ENCODE data around the gene RASL12. TPM values are rescaled to one million over a fixed set of nuclear protein-coding genes. Genes with fewer than 3 reads are reported as not detected.

The RASL12 gene
- polyA plus RNA-seq, 2 of the 4 experiments (the other 2 are of a cell fraction): 0.08 to 0.34 TPM

DNA sequence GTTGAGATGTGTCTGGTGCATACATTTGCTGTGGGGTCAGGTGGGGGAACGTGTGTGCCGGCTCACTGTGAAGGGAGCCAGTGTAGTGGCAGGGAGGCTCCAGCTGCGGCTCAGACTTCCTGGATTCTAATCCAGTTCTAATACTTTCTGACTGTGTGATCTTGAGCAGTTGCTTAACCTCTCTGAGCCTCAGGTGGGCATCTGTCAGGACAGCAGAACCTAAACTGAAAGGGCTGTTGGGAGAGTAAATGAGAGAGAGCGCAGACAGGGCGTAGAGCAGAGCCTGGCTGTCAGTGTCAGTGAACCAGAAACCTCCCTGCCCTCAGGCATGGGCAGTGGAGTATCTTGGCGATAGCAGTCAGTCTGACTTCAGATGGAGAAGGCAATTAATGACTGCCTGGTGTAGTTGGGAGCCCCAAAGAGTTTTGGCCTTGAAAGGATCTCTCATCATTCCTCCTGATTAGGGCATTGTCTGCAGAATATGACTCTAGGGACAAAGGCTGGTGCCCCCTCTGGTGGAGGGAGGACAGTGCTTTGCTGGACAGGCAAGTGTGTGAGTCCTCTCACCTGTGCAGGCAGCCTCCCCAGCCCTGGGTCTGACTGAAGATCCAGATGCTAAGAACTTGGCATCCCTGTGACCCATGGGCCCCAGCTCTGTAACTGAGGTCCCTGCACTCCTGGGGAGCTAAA lies 18.3 kb upstream of the RASL12 start (continued):
- TF ChIP-seq, protein P1, sequence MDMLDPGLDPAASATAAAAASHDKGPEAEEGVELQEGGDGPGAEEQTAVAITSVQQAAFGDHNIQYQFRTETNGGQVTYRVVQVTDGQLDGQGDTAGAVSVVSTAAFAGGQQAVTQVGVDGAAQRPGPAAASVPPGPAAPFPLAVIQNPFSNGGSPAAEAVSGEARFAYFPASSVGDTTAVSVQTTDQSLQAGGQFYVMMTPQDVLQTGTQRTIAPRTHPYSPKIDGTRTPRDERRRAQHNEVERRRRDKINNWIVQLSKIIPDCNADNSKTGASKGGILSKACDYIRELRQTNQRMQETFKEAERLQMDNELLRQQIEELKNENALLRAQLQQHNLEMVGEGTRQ (IDR thresholded peaks at IDR 0.05): no peak
- TF ChIP-seq PHF8 (IDR thresholded peaks at IDR 0.05; ENCODE audit: borderline replicate concordance, low read depth) (no peak), BHLHE40 (IDR thresholded peaks at IDR 0.05; ENCODE audit: low read depth, low read length) (no peak), TFCP2L1 (CRISPR knock-in tag; IDR thresholded peaks at IDR 0.05) (no peak), FOSL2 (IDR thresholded peaks at IDR 0.05) (no peak), FOSL2 (CRISPR knock-in tag; IDR thresholded peaks at IDR 0.05) (no peak), EP300 (IDR thresholded peaks at IDR 0.05) (no peak), RNF2 (IDR thresholded peaks at IDR 0.05; ENCODE audit: borderline replicate concordance, low read depth) (no peak), EHF (CRISPR knock-in tag; IDR thresholded peaks at IDR 0.05) (no peak), NR3C1 (IDR thresholded peaks at IDR 0.05) (no peak), HOXA7 (CRISPR knock-in tag; IDR thresholded peaks at IDR 0.05) (no peak)
- TF ChIP-seq, protein P2, sequence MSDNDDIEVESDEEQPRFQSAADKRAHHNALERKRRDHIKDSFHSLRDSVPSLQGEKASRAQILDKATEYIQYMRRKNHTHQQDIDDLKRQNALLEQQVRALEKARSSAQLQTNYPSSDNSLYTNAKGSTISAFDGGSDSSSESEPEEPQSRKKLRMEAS (IDR thresholded peaks at IDR 0.05): no peak
- TF ChIP-seq, protein P3, sequence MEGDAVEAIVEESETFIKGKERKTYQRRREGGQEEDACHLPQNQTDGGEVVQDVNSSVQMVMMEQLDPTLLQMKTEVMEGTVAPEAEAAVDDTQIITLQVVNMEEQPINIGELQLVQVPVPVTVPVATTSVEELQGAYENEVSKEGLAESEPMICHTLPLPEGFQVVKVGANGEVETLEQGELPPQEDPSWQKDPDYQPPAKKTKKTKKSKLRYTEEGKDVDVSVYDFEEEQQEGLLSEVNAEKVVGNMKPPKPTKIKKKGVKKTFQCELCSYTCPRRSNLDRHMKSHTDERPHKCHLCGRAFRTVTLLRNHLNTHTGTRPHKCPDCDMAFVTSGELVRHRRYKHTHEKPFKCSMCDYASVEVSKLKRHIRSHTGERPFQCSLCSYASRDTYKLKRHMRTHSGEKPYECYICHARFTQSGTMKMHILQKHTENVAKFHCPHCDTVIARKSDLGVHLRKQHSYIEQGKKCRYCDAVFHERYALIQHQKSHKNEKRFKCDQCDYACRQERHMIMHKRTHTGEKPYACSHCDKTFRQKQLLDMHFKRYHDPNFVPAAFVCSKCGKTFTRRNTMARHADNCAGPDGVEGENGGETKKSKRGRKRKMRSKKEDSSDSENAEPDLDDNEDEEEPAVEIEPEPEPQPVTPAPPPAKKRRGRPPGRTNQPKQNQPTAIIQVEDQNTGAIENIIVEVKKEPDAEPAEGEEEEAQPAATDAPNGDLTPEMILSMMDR (IDR thresholded peaks at IDR 0.05): peak; percentile 56

DNA sequence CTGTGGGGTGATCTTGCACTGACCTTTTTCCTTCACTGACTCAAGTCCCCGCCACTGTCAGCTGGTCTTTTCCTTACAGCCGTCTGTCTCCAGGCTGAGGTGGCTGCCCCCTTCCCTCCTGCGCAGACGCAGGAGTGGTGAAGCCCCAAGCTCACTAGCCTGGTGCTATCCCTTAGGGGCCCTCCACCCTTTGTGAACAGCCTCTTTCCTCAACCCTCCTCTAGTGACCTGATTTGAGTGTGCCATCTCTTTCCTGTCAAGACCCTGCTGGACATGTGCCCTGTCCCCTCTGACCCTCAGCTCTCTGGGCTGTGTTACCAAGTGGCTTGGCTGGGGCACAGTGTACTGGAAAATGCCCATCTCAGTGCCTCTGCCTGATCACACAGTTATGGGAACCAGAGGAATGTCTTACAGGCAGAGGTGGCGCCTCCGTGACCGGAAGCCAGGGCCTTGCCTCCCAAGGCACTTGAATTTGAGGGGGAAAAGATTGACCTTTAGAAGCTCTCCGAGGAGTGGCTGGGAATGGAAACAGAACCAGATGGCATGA lies 17.5 kb upstream of the RASL12 start:
- ATAC-seq (no peak), FAIRE-seq (no peak), DNase-seq (ENCODE audit: low read depth in 1 of 2, low spot score in 1 of 2) (no peak)
- no peak overlapping the region for H3K27ac ChIP-seq
- H3K4me2 ChIP-seq: no peak overlapping the region
- no peak overlapping the region for H3K4me3 ChIP-seq
- H3K9me3 ChIP-seq: no peaks in the 10 kb centered on the region
- ChIA-PET POLR2A (no interaction called here), CTCF (interaction anchor here (2.3 to 32.9 kb wide), 6 partner anchors 10 to 52 kb away, joined by 11 to 1280 read pairs (median 49); partner anchors contain the start of genes KBTBD13, MTFMT, RASL12 and SLC51B)
- 89% methylated on average over 8 of the region's 8 CpGs for WGBS (ENCODE audit: missing lambda C conversion rate)
- no peaks in the 10 kb centered on the region for H3K4me1 ChIP-seq
- TF ChIP-seq, protein P4, sequence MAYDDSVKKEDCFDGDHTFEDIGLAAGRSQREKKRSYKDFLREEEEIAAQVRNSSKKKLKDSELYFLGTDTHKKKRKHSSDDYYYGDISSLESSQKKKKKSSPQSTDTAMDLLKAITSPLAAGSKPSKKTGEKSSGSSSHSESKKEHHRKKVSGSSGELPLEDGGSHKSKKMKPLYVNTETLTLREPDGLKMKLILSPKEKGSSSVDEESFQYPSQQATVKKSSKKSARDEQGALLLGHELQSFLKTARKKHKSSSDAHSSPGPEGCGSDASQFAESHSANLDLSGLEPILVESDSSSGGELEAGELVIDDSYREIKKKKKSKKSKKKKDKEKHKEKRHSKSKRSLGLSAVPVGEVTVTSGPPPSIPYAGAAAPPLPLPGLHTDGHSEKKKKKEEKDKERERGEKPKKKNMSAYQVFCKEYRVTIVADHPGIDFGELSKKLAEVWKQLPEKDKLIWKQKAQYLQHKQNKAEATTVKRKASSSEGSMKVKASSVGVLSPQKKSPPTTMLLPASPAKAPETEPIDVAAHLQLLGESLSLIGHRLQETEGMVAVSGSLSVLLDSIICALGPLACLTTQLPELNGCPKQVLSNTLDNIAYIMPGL (CRISPR knock-in tag; IDR thresholded peaks at IDR 0.05; ENCODE audit: borderline replicate concordance): no peak
- TF ChIP-seq KDM1A (IDR thresholded peaks at IDR 0.05; ENCODE audit: low read depth) (no peak), RFX5 (IDR thresholded peaks at IDR 0.05) (no peak), FOSL2 (IDR thresholded peaks at IDR 0.05) (no peak), FOSL2 (CRISPR knock-in tag; IDR thresholded peaks at IDR 0.05) (no peak), SMC3 (IDR thresholded peaks at IDR 0.05) (no peak), MAZ (IDR thresholded peaks at IDR 0.05; ENCODE audit: borderline replicate concordance, low read depth, low read length) (no peak), POLR2A (IDR thresholded peaks at IDR 0.05; ENCODE audit: low read length) (no peak), RAD21 (conservative IDR thresholded peaks at IDR 0.05 in 1 of 2, IDR thresholded peaks at IDR 0.05 in 1 of 2) (no peak), ZSCAN20 (CRISPR knock-in tag; IDR thresholded peaks at IDR 0.05) (no peak), ESRRA (IDR thresholded peaks at IDR 0.05; ENCODE audit: borderline replicate concordance, low read length) (no peak)
- TF ChIP-seq, protein P5, sequence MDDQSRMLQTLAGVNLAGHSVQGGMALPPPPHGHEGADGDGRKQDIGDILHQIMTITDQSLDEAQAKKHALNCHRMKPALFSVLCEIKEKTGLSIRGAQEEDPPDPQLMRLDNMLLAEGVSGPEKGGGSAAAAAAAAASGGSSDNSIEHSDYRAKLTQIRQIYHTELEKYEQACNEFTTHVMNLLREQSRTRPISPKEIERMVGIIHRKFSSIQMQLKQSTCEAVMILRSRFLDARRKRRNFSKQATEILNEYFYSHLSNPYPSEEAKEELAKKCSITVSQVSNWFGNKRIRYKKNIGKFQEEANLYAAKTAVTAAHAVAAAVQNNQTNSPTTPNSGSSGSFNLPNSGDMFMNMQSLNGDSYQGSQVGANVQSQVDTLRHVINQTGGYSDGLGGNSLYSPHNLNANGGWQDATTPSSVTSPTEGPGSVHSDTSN (IDR thresholded peaks at IDR 0.05): no peak
